Activated CD8-positive, alpha-beta memory T cell treated with anti-CD3 and anti-CD28 coated beads, Interleukin-2, amount 10 ng/mL, durations not matched to agents 7 days and 5 days (primary cell): Measurements from ENCODE around the gene PHF21A. TPM values are rescaled to one million over a fixed set of nuclear protein-coding genes. Genes with fewer than 3 reads are reported as not detected.

Experiments used
- ATAC-seq: fragments of 150-1000 bp; cut with Tn5 transposase; one replicate; pipeline ENCODE4 v1.10.0; 2021; ENCODE audit warnings: moderate library complexity
- CTCF ChIA-PET: fragments of 350-600 bp; sonication (Branson Sonifier 250); formaldehyde crosslinking; loops from one replicate; lab custom pipeline; 2021; ENCODE audit warnings: antibody characterized with exemption; lab: Charles Lee
- DNase-seq: peaks from one replicate; pipeline ENCODE4 v3.0.0-alpha.2; 2020
- H3K27ac Mint-ChIP-seq: one replicate; pipeline ENCODE4 v1.8.0; 2021; ENCODE audit warnings: mild to moderate bottlenecking, mixed read lengths
- H3K27me3 Mint-ChIP-seq: one replicate; pipeline ENCODE4 v1.8.0; 2021; ENCODE audit warnings: mixed read lengths
- H3K36me3 Mint-ChIP-seq: one replicate; pipeline ENCODE4 v1.8.0; 2021; ENCODE audit warnings: mild to moderate bottlenecking, mixed read lengths
- H3K4me1 Mint-ChIP-seq: one replicate; pipeline ENCODE4 v1.8.0; 2021; ENCODE audit warnings: mixed read lengths
- H3K4me3 Mint-ChIP-seq: one replicate; pipeline ENCODE4 v1.8.0; 2021; ENCODE audit warnings: mild to moderate bottlenecking, moderate library complexity, mixed read lengths
- H3K9me3 Mint-ChIP-seq: one replicate; pipeline ENCODE4 v1.8.0; 2022; ENCODE audit warnings: low read depth, mixed read lengths
- total RNA-seq, 2 experiments: library from RNA; stranded (reverse); gene quantifications; one replicate each; pipeline ENCODE4 v1.2.3, GENCODE V29; 2021

The PHF21A gene
- total RNA-seq, 2 experiments from 2014 or later = 34.6 to 39.7 TPM

- peaks cover 4% of the 10 kb centered on the region for H3K36me3 Mint-ChIP-seq
- H3K27me3 Mint-ChIP-seq = peaks cover under 1% of the 10 kb centered on the region
- CTCF ChIA-PET = interaction anchor here (0.7 to 2.3 kb wide), 6 partner anchors 11 to 309 kb away, joined by 3 to 11 read pairs (median 6); partner anchors contain the start of gene PEX16
- peak; percentile 48 for ATAC-seq
- peak overlapping the region; percentile 90 for H3K27ac Mint-ChIP-seq
- H3K4me3 Mint-ChIP-seq = peak overlapping the region; percentile 43
- peak; percentile 44 for DNase-seq
- no peaks in the 10 kb centered on the region for H3K9me3 Mint-ChIP-seq
- H3K4me1 Mint-ChIP-seq = peaks cover 31% of the 10 kb centered on the region
Observed at GRCh38 chr11:45929486-45930030, 191.7 kb downstream of the PHF21A start.

GRCh38 chr11:45928535-45929215 is 192.6 kb downstream of the PHF21A start:
- H3K4me3 Mint-ChIP-seq = no peak overlapping the region
- H3K27me3 Mint-ChIP-seq = peaks cover 8% of the 10 kb centered on the region
- ATAC-seq (no peak), DNase-seq (no peak)
- H3K9me3 Mint-ChIP-seq = no peaks in the 10 kb centered on the region
- H3K4me1 Mint-ChIP-seq = peaks cover 31% of the 10 kb centered on the region
- no peak overlapping the region for H3K27ac Mint-ChIP-seq
- CTCF ChIA-PET = interaction anchor here (1.1 to 2.3 kb wide), 3 partner anchors 10 to 86 kb away, joined by 3 to 11 read pairs (median 3); partner anchors contain the start of gene PEX16
- peaks cover 4% of the 10 kb centered on the region for H3K36me3 Mint-ChIP-seq

GRCh38 chr11:45927684-45928413 is 193.4 kb downstream of the PHF21A start:
- no peak for DNase-seq
- peak overlapping the region; percentile 63 for H3K27ac Mint-ChIP-seq
- no peaks in the 10 kb centered on the region for H3K9me3 Mint-ChIP-seq
- peaks cover 34% of the 10 kb centered on the region for H3K4me1 Mint-ChIP-seq
- peaks cover 4% of the 10 kb centered on the region for H3K36me3 Mint-ChIP-seq
- no peak overlapping the region for H3K4me3 Mint-ChIP-seq
- CTCF ChIA-PET = interaction anchor here (0.6 to 1.1 kb wide), 7 partner anchors 9 to 85 kb away, joined by 3 read pairs; partner anchors contain the start of gene PEX16
- no peak for ATAC-seq
- H3K27me3 Mint-ChIP-seq = peaks cover 13% of the 10 kb centered on the region

GRCh38 chr11:45927332-45927683 is 193.9 kb downstream of the PHF21A start:
- DNase-seq (peak; percentile 57), ATAC-seq (peak; percentile 24)
- CTCF ChIA-PET = interaction anchor here (0.6 to 1.1 kb wide), 5 partner anchors 9 to 84 kb away, joined by 3 read pairs; partner anchors contain the start of gene PEX16
- peaks cover 13% of the 10 kb centered on the region for H3K27me3 Mint-ChIP-seq
- peaks cover 34% of the 10 kb centered on the region for H3K4me1 Mint-ChIP-seq
- no peaks in the 10 kb centered on the region for H3K9me3 Mint-ChIP-seq
- no peak overlapping the region for H3K4me3 Mint-ChIP-seq
- H3K27ac Mint-ChIP-seq = peak overlapping the region; percentile 63
- H3K36me3 Mint-ChIP-seq = peaks cover 1% of the 10 kb centered on the region

GRCh38 chr11:45926536-45927331 is 194.5 kb downstream of the PHF21A start:
- H3K27ac Mint-ChIP-seq = peak overlapping the region; percentile 63
- CTCF ChIA-PET = interaction anchor here (1.0 to 1.1 kb wide), 5 partner anchors 9 to 84 kb away, joined by 3 read pairs; partner anchors contain the start of gene PEX16

GRCh38 chr11:45926001-45926401 is 195.3 kb downstream of the PHF21A start:
- H3K9me3 Mint-ChIP-seq = no peaks in the 10 kb centered on the region
- CTCF ChIA-PET = interaction anchor here (1.1 kb wide), 1 partner anchor 39 kb away, joined by 3 read pairs; no protein-coding TSS in a partner anchor
- H3K27me3 Mint-ChIP-seq = peaks cover 19% of the 10 kb centered on the region
- no peaks in the 10 kb centered on the region for H3K36me3 Mint-ChIP-seq
- peaks cover 32% of the 10 kb centered on the region for H3K4me1 Mint-ChIP-seq
- no peak overlapping the region for H3K27ac Mint-ChIP-seq
- ATAC-seq (no peak), DNase-seq (no peak)
- no peak overlapping the region for H3K4me3 Mint-ChIP-seq

More at GRCh38 chr11:45926536-45927331, 194.5 kb downstream of the PHF21A start:
- no peak for ATAC-seq
- peaks cover 14% of the 10 kb centered on the region for H3K27me3 Mint-ChIP-seq
- no peaks in the 10 kb centered on the region for H3K9me3 Mint-ChIP-seq
- DNase-seq = no peak
- no peak overlapping the region for H3K4me3 Mint-ChIP-seq
- no peaks in the 10 kb centered on the region for H3K36me3 Mint-ChIP-seq
- H3K4me1 Mint-ChIP-seq = peaks cover 34% of the 10 kb centered on the region

- ATAC-seq = no peak
- no peak for DNase-seq
- Mint-ChIP-seq H3K4me3 (no peak overlapping the region), H3K27me3 (peaks cover 19% of the 10 kb centered on the region), H3K4me1 (peaks cover 29% of the 10 kb centered on the region), H3K9me3 (no peaks in the 10 kb centered on the region), H3K27ac (no peak overlapping the region), H3K36me3 (no peaks in the 10 kb centered on the region)
- CTCF ChIA-PET = interaction anchor here (1.1 kb wide), 1 partner anchor 39 kb away, joined by 3 read pairs; no protein-coding TSS in a partner anchor
Observed at GRCh38 chr11:45925550-45925949, 195.7 kb downstream of the PHF21A start.

GRCh38 chr11:45924927-45925326 is 196.3 kb downstream of the PHF21A start:
- ATAC-seq (no peak), DNase-seq (no peak)
- Mint-ChIP-seq H3K9me3 (no peaks in the 10 kb centered on the region), H3K27me3 (peaks cover 19% of the 10 kb centered on the region), H3K4me3 (no peak overlapping the region), H3K36me3 (no peaks in the 10 kb centered on the region), H3K27ac (no peak overlapping the region), H3K4me1 (peaks cover 23% of the 10 kb centered on the region)
- CTCF ChIA-PET = no interaction called here

- ATAC-seq (no peak), DNase-seq (no peak)
- Mint-ChIP-seq H3K4me3 (no peak overlapping the region), H3K27me3 (peaks cover 19% of the 10 kb centered on the region), H3K36me3 (no peaks in the 10 kb centered on the region), H3K27ac (no peak overlapping the region), H3K9me3 (no peaks in the 10 kb centered on the region), H3K4me1 (peaks cover 23% of the 10 kb centered on the region)
- CTCF ChIA-PET = interaction anchor here (0.8 to 1.5 kb wide), 2 partner anchors 26 to 153 kb away, joined by 3 read pairs; no protein-coding TSS in a partner anchor
Observed at GRCh38 chr11:45924036-45924915, 197.0 kb downstream of the PHF21A start.

- Mint-ChIP-seq H3K4me1 (peaks cover 22% of the 10 kb centered on the region), H3K27ac (no peak within 1 kb of the TSS), H3K27me3 (peaks cover 19% of the 10 kb centered on the region), H3K4me3 (peak within 1 kb of the TSS; percentile 42), H3K36me3 (no peaks in the 10 kb centered on the region), H3K9me3 (no peaks in the 10 kb centered on the region)
- no peak for ATAC-seq
- CTCF ChIA-PET = no interaction called here
- DNase-seq = no peak
Observed at GRCh38 chr11:45922425-45923082, 198.7 kb downstream of the PHF21A start, which contains the start of gene LARGE2. TSS of gene LARGE2 (plus strand) at chr11:45922656. CDS start at chr11:45922883, 227 bp downstream.

GRCh38 chr11:45921561-45922424 is 199.5 kb downstream of the PHF21A start:
- DNase-seq (no peak), ATAC-seq (no peak)
- H3K9me3 Mint-ChIP-seq = no peaks in the 10 kb centered on the region
- H3K36me3 Mint-ChIP-seq = no peaks in the 10 kb centered on the region
- peaks cover 19% of the 10 kb centered on the region for H3K4me1 Mint-ChIP-seq
- H3K27me3 Mint-ChIP-seq = peaks cover 19% of the 10 kb centered on the region
- CTCF ChIA-PET = no interaction called here
- no peak overlapping the region for H3K4me3 Mint-ChIP-seq
- H3K27ac Mint-ChIP-seq = no peak overlapping the region
